Measurements from ENCODE around the gene UBE2Q2.
"Not testable (repeated sequence)": the region's sequence is repeated elsewhere in the genome, so short reads cannot be mapped to it uniquely, and the experiment has no call there.

UBE2Q2 gene

DNA sequence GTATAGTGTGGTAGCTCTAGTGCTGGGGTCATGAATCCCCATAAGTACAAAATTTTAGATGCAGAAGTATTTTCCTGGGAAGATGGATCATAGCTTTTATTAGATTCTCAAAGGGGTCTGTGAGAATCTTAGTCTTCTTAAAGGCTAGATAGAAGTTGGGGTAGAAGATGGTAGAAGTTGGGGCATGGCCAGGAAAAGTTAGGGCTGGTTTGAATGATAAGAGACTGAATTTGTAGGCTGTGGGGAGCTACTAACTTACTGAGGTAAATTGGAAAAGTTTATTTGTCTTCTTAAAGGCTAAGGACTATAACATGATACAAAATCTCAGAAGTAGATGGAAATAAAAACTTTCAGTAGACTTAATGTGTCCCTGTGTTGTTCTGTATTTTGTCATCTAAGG lies 1.6 kb upstream of the UBE2Q2 start:
- Histone ChIP-seq H3K9me3 (ENCODE audit: control insufficient read depth, low read length) (no peaks in the 10 kb centered on the region), H3K4me3 (ENCODE audit: insufficient read depth, low read depth, low read length) (no peak overlapping the region), H3K36me3 (ENCODE audit: control insufficient read depth, insufficient read depth, low read length) (no peaks in the 10 kb centered on the region), H3K27me3 (ENCODE audit: control insufficient read depth, insufficient read depth, low read length, poor library complexity, severe bottlenecking) (peaks cover 16% of the 10 kb centered on the region), H3K4me1 (ENCODE audit: control insufficient read depth, insufficient read depth, low read length) (peaks cover 16% of the 10 kb centered on the region), H3K27ac (ENCODE audit: insufficient read depth, low read depth, low read length, poor library complexity, severe bottlenecking) (no peak overlapping the region)

DNA sequence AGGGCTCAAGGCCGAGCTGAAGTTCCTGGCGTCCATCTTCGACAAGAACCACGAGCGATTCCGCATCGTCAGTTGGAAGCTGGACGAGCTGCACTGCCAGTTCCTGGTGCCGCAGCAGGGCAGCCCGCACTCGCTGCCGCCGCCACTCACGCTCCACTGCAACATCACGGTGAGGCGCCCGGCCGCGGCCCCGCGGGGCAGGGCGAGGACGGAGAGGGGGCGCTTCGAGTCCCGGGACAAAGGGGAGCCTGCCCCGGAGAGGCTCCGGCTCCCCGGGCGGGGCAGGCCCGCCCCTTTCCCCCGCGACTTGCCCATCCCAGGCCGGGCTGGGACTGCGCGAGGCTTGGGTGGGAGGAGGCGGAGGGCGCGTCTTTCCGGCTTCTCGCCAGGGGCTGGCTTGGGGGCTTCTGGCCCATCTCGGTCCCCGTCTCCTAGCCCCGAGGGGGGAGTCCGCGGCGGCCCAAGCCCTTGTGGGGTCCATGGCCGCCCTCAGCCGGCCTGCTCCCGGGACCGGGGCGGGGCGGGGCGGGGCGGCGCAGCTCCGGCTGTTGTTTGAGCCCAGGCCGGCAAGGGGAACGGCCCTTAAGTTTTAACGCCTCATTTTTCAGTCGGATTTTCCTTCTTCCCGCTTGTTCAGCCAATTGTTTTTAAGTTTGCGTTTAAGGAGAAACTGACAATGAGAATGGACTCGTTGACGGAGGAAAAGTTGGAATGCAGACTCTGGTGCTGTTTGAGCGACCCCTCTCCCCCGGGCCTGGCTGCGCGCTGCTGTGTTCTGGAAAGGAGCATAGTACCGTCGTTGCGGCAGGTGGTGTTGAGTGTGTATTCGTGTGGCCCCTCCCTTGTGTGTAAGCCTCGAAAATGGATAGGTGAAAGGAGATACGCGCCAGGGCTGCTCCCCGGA lies 683 bp downstream of the UBE2Q2 start:
- Histone ChIP-seq H3K36me3 (ENCODE audit: control insufficient read depth, insufficient read depth, low read length) (no peaks in the 10 kb centered on the region), H3K4me1 (ENCODE audit: control insufficient read depth, insufficient read depth, low read length) (peaks cover 18% of the 10 kb centered on the region), H3K4me3 (ENCODE audit: insufficient read depth, low read depth, low read length) (peak overlapping the region; percentile 92), H3K27me3 (ENCODE audit: control insufficient read depth, insufficient read depth, low read length, poor library complexity, severe bottlenecking) (peaks cover 16% of the 10 kb centered on the region), H3K9me3 (ENCODE audit: control insufficient read depth, low read length) (no peaks in the 10 kb centered on the region), H3K27ac (ENCODE audit: insufficient read depth, low read depth, low read length, poor library complexity, severe bottlenecking) (peak overlapping the region; percentile 71)
- WGBS, 2 experiments: 0% methylated on average over 77 of the region's 77 CpGs

DNA sequence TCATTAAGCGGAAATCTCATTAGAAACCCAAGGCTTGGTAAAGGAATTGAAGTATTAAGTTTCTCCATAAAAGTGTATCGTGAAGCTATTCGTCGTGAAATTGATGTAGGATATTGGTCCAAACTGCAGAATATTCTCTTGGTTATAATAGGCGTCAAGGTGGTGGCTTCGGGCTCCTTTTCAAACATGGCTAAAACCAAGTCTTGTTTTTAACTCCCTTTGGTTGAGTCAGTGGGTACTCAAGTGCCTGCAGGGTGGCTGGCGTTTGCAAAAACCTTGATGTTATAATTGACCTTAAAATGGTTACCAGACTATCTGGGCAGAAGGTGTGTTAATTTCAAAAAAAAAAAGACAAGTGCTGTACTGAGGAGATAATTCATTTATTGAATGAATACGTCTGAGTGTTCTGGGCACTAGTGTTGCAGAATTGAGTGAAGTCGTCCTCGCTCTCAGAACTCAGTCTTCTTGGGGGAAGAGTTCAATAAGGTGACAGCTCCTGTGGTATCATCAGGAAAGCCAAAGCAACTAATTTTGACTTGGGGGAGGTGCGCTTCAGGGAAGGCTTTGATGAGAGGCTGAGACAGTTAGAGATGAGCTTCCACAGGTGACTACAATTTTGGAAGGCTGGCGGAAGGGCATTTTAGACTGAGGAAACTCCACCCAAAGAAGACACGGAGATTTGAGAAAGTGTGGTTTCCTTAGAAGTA lies 1.5 kb downstream of the UBE2Q2 start:
- peak overlapping the region; percentile 92 for H3K4me3 ChIP-seq (ENCODE audit: insufficient read depth, low read depth, low read length)
- no peaks in the 10 kb centered on the region for H3K36me3 ChIP-seq (ENCODE audit: control insufficient read depth, insufficient read depth, low read length)
- no peaks in the 10 kb centered on the region for H3K9me3 ChIP-seq (ENCODE audit: control insufficient read depth, low read length)
- peaks cover 18% of the 10 kb centered on the region for H3K4me1 ChIP-seq (ENCODE audit: control insufficient read depth, insufficient read depth, low read length)
- no peak overlapping the region for H3K27ac ChIP-seq (ENCODE audit: insufficient read depth, low read depth, low read length, poor library complexity, severe bottlenecking)
- H3K27me3 ChIP-seq (ENCODE audit: control insufficient read depth, insufficient read depth, low read length, poor library complexity, severe bottlenecking): peaks cover 16% of the 10 kb centered on the region
- WGBS, 2 experiments: 46 to 48% methylated on average over 13 of the region's 13 CpGs

- H3K9me3 ChIP-seq (ENCODE audit: control insufficient read depth, low read length): no peaks in the 10 kb centered on the region
- peaks cover 18% of the 10 kb centered on the region for H3K4me1 ChIP-seq (ENCODE audit: control insufficient read depth, insufficient read depth, low read length)
- no peak overlapping the region for H3K4me3 ChIP-seq (ENCODE audit: insufficient read depth, low read depth, low read length)
- H3K27ac ChIP-seq (ENCODE audit: insufficient read depth, low read depth, low read length, poor library complexity, severe bottlenecking): no peak overlapping the region
- WGBS, 2 experiments: 86 to 100% methylated on average over 1 of the region's 1 CpG
- H3K27me3 ChIP-seq (ENCODE audit: control insufficient read depth, insufficient read depth, low read length, poor library complexity, severe bottlenecking): no peaks in the 10 kb centered on the region
- no peaks in the 10 kb centered on the region for H3K36me3 ChIP-seq (ENCODE audit: control insufficient read depth, insufficient read depth, low read length)
Measured at GRCh38 chr15:75849167-75849566, 5.9 kb downstream of the UBE2Q2 start.

DNA sequence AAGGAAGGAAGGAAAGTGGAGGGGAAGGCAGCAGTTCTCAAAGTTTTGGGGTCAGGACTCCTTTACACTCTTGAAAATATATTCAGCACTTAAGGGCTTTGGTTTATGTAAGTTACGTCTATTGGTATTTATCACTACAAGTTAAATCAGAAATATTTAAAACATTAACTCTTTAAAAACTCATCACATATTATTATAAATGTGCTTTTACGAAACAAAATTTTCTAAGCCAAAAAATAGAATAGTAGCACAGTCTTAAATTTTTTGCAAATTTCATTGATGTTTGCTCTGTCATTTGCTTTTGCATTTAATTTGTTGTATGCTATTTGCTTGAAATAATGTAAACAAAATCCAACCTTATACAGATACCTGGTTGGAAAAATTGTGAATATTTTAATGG lies 7.5 kb downstream of the UBE2Q2 start:
- H3K36me3 ChIP-seq (ENCODE audit: control insufficient read depth, insufficient read depth, low read length): no peaks in the 10 kb centered on the region
- no peaks in the 10 kb centered on the region for H3K9me3 ChIP-seq (ENCODE audit: control insufficient read depth, low read length)
- H3K4me1 ChIP-seq (ENCODE audit: control insufficient read depth, insufficient read depth, low read length): peaks cover 6% of the 10 kb centered on the region
- H3K27ac ChIP-seq (ENCODE audit: insufficient read depth, low read depth, low read length, poor library complexity, severe bottlenecking): no peak overlapping the region
- no peaks in the 10 kb centered on the region for H3K27me3 ChIP-seq (ENCODE audit: control insufficient read depth, insufficient read depth, low read length, poor library complexity, severe bottlenecking)
- no peak overlapping the region for H3K4me3 ChIP-seq (ENCODE audit: insufficient read depth, low read depth, low read length)
- WGBS, 2 experiments: no CpG with 5 or more reads among the region's 2 CpGs

DNA sequence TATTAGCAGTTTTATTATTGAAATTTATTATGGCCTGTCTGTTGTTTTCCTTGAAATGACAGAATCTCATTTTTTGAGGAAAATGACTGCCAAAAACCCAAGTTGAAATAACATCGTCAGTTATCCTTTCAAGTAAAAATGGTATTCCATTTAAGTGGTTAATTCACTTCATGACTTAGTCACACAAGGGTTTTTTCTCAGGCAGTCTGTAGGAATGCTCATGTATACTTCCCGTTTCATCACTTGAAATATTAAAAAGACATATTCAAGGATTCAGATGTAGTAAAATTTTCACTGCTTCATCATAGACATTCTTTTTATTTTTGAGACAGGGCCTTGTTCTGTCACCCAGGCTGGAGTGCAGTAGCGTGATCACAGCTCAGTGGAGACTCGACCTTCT lies 8.3 kb downstream of the UBE2Q2 start:
- 91 to 98% methylated on average over 4 of the region's 4 CpGs for WGBS, 2 experiments
- H3K27me3 ChIP-seq (ENCODE audit: control insufficient read depth, insufficient read depth, low read length, poor library complexity, severe bottlenecking); H3K9me3 ChIP-seq (ENCODE audit: control insufficient read depth, low read length); H3K4me1 ChIP-seq (ENCODE audit: control insufficient read depth, insufficient read depth, low read length); H3K36me3 ChIP-seq (ENCODE audit: control insufficient read depth, insufficient read depth, low read length); H3K27ac ChIP-seq (ENCODE audit: insufficient read depth, low read depth, low read length, poor library complexity, severe bottlenecking); H3K4me3 ChIP-seq (ENCODE audit: insufficient read depth, low read depth, low read length): not testable (repeated sequence)

- H3K27ac ChIP-seq (ENCODE audit: insufficient read depth, low read depth, low read length, poor library complexity, severe bottlenecking): no peak overlapping the region
Measured at GRCh38 chr15:75857886-75858285, 14.6 kb downstream of the UBE2Q2 start.

DNA sequence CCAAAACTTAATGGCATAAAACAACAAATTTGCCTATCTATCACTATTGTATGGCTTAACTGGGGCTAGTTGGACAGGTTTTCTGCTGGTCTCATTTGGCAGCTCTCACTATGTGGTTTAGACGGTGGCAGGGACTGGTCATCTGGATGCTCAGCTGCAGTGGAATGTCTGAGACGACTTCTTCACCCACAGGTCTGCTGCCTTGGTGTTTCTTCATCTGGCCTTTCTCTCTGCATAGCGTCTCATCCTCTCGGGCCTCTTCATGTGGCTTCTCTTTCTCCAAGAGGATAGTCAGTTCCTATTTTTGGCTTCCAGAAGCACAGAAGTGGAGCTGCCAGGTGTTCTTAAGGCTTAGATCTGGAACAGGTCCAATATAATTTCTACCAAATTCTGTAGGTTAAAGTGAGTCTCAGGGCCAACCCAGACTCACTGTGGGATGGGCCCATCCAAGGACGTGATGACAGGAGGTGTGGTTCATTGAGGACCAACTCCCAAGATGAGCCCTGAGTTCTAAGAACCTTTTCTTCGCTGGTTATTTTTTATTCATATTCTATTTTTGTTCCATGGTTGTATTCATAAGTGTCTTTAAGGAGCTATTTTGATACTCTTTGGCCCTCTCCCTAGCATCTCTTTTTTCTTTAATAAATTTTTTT lies 18.6 kb downstream of the UBE2Q2 start:
- H3K9me3 ChIP-seq (ENCODE audit: control insufficient read depth, low read length): no peaks in the 10 kb centered on the region
- H3K4me1 ChIP-seq (ENCODE audit: control insufficient read depth, insufficient read depth, low read length): peaks cover 4% of the 10 kb centered on the region
- H3K4me3 ChIP-seq (ENCODE audit: insufficient read depth, low read depth, low read length): no peak overlapping the region
- no peaks in the 10 kb centered on the region for H3K36me3 ChIP-seq (ENCODE audit: control insufficient read depth, insufficient read depth, low read length)
- H3K27ac ChIP-seq (ENCODE audit: insufficient read depth, low read depth, low read length, poor library complexity, severe bottlenecking): no peak overlapping the region
- WGBS, 2 experiments: 93 to 96% methylated on average over 5 to 6 of the region's 6 CpGs
- no peaks in the 10 kb centered on the region for H3K27me3 ChIP-seq (ENCODE audit: control insufficient read depth, insufficient read depth, low read length, poor library complexity, severe bottlenecking)

More at GRCh38 chr15:75857886-75858285, 14.6 kb downstream of the UBE2Q2 start:
- no peaks in the 10 kb centered on the region for H3K27me3 ChIP-seq (ENCODE audit: control insufficient read depth, insufficient read depth, low read length, poor library complexity, severe bottlenecking)
- no peaks in the 10 kb centered on the region for H3K9me3 ChIP-seq (ENCODE audit: control insufficient read depth, low read length)
- H3K36me3 ChIP-seq (ENCODE audit: control insufficient read depth, insufficient read depth, low read length): no peaks in the 10 kb centered on the region
- H3K4me1 ChIP-seq (ENCODE audit: control insufficient read depth, insufficient read depth, low read length): no peaks in the 10 kb centered on the region
- no peak overlapping the region for H3K4me3 ChIP-seq (ENCODE audit: insufficient read depth, low read depth, low read length)

GRCh38 chr15:75862796-75863195 lies 19.5 kb downstream of the UBE2Q2 start:
- Histone ChIP-seq H3K27ac (ENCODE audit: insufficient read depth, low read depth, low read length, poor library complexity, severe bottlenecking) (no peak overlapping the region), H3K36me3 (ENCODE audit: control insufficient read depth, insufficient read depth, low read length) (no peaks in the 10 kb centered on the region), H3K4me3 (ENCODE audit: insufficient read depth, low read depth, low read length) (no peak overlapping the region), H3K9me3 (ENCODE audit: control insufficient read depth, low read length) (no peaks in the 10 kb centered on the region), H3K4me1 (ENCODE audit: control insufficient read depth, insufficient read depth, low read length) (peaks cover 10% of the 10 kb centered on the region), H3K27me3 (ENCODE audit: control insufficient read depth, insufficient read depth, low read length, poor library complexity, severe bottlenecking) (no peaks in the 10 kb centered on the region)
- 100% methylated on average over 1 of the region's 1 CpG for WGBS, 2 experiments
